ENCODE data around the gene SEC14L6.

Gene SEC14L6

GRCh38 chr22:30502153-30502552 lies 44.4 kb downstream of the SEC14L6 start:
- no peaks in the 10 kb centered on the region for H3K9me3 ChIP-seq (ENCODE audit: insufficient read depth, low read depth, low read length)
- no peak overlapping the region for H3K4me3 ChIP-seq (ENCODE audit: low read length, poor library complexity, severe bottlenecking)
- no peaks in the 10 kb centered on the region for H3K79me2 ChIP-seq (ENCODE audit: insufficient read depth, low read length)
- no peak overlapping the region for H2AFZ ChIP-seq (ENCODE audit: low read length)
- H3K36me3 ChIP-seq (ENCODE audit: insufficient read depth, low read length) = no peaks in the 10 kb centered on the region
- H3K27me3 ChIP-seq (ENCODE audit: insufficient read depth, low read length, poor library complexity, severe bottlenecking) = no peaks in the 10 kb centered on the region
- no peaks in the 10 kb centered on the region for H3F3A ChIP-seq (ENCODE audit: low read depth)
- H3K4me1 ChIP-seq (ENCODE audit: insufficient read depth, low read length, poor library complexity, severe bottlenecking) = no peaks in the 10 kb centered on the region
- no peaks in the 10 kb centered on the region for H4K20me1 ChIP-seq (ENCODE audit: insufficient read depth, low read length, poor library complexity, severe bottlenecking)
- H3K9ac ChIP-seq (ENCODE audit: low read depth, low read length, poor library complexity, severe bottlenecking) = no peak overlapping the region
- H3K4me2 ChIP-seq (ENCODE audit: low read depth, low read length, poor library complexity, severe bottlenecking) = no peak overlapping the region
- no peaks in the 10 kb centered on the region for H3K9me2 ChIP-seq (replicated peaks; ENCODE audit: low read depth, low read length)
- TF ChIP-seq EZH2phosphoT487 (IDR thresholded peaks at IDR 0.05; ENCODE audit: borderline replicate concordance) (no peak), CTCF (conservative IDR thresholded peaks at IDR 0.05; ENCODE audit: low read length) (no peak)

- H3K79me2 ChIP-seq (ENCODE audit: insufficient read depth, low read length) = no peaks in the 10 kb centered on the region
- TF ChIP-seq EZH2phosphoT487 (IDR thresholded peaks at IDR 0.05; ENCODE audit: borderline replicate concordance) (no peak), CTCF (conservative IDR thresholded peaks at IDR 0.05; ENCODE audit: low read length) (no peak)
- no peak overlapping the region for H2AFZ ChIP-seq (ENCODE audit: low read length)
- H4K20me1 ChIP-seq (ENCODE audit: insufficient read depth, low read length, poor library complexity, severe bottlenecking) = no peaks in the 10 kb centered on the region
- H3K9me2 ChIP-seq (replicated peaks; ENCODE audit: low read depth, low read length) = no peaks in the 10 kb centered on the region
- no peak overlapping the region for H3K4me2 ChIP-seq (ENCODE audit: low read depth, low read length, poor library complexity, severe bottlenecking)
- H3K4me1 ChIP-seq (ENCODE audit: insufficient read depth, low read length, poor library complexity, severe bottlenecking) = no peaks in the 10 kb centered on the region
- no peak overlapping the region for H3K9ac ChIP-seq (ENCODE audit: low read depth, low read length, poor library complexity, severe bottlenecking)
- H3K9me3 ChIP-seq (ENCODE audit: insufficient read depth, low read depth, low read length) = no peaks in the 10 kb centered on the region
- H3K4me3 ChIP-seq (ENCODE audit: low read length, poor library complexity, severe bottlenecking) = no peak overlapping the region
- H3K27me3 ChIP-seq (ENCODE audit: insufficient read depth, low read length, poor library complexity, severe bottlenecking) = no peaks in the 10 kb centered on the region
- H3F3A ChIP-seq (ENCODE audit: low read depth) = no peaks in the 10 kb centered on the region
- H3K36me3 ChIP-seq (ENCODE audit: insufficient read depth, low read length) = no peaks in the 10 kb centered on the region
These were observed 45.9 kb downstream of the SEC14L6 start for GRCh38 chr22:30500628-30501027.

GRCh38 chr22:30497466-30498150 lies 48.9 kb downstream of the SEC14L6 start:
- H3K4me3 ChIP-seq (ENCODE audit: low read length, poor library complexity, severe bottlenecking) = no peak overlapping the region
- TF ChIP-seq EZH2phosphoT487 (IDR thresholded peaks at IDR 0.05; ENCODE audit: borderline replicate concordance) (no peak), CTCF (conservative IDR thresholded peaks at IDR 0.05; ENCODE audit: low read length) (no peak)

More at GRCh38 chr22:30497466-30498150, 48.9 kb downstream of the SEC14L6 start:
- no peaks in the 10 kb centered on the region for H3K27me3 ChIP-seq (ENCODE audit: insufficient read depth, low read length, poor library complexity, severe bottlenecking)
- H2AFZ ChIP-seq (ENCODE audit: low read length) = no peak overlapping the region
- H3K79me2 ChIP-seq (ENCODE audit: insufficient read depth, low read length) = no peaks in the 10 kb centered on the region
- no peaks in the 10 kb centered on the region for H3K9me3 ChIP-seq (ENCODE audit: insufficient read depth, low read depth, low read length)
- no peaks in the 10 kb centered on the region for H4K20me1 ChIP-seq (ENCODE audit: insufficient read depth, low read length, poor library complexity, severe bottlenecking)
- no peaks in the 10 kb centered on the region for H3F3A ChIP-seq (ENCODE audit: low read depth)
- no peak overlapping the region for H3K4me2 ChIP-seq (ENCODE audit: low read depth, low read length, poor library complexity, severe bottlenecking)
- no peaks in the 10 kb centered on the region for H3K36me3 ChIP-seq (ENCODE audit: insufficient read depth, low read length)
- H3K9me2 ChIP-seq (replicated peaks; ENCODE audit: low read depth, low read length) = no peaks in the 10 kb centered on the region
- no peaks in the 10 kb centered on the region for H3K4me1 ChIP-seq (ENCODE audit: insufficient read depth, low read length, poor library complexity, severe bottlenecking)
- no peak overlapping the region for H3K9ac ChIP-seq (ENCODE audit: low read depth, low read length, poor library complexity, severe bottlenecking)
